ENCODE results near the gene OTOF. TPM values are rescaled to one million over a fixed set of nuclear protein-coding genes. Genes with fewer than 3 reads are reported as not detected.

Gene OTOF
- total and polyA plus RNA-seq, 4 donors, result 0.03 to 0.09 (median 0.08) TPM; not detected in 1

- Histone ChIP-seq H3K4me3 (no peak overlapping the region), H3K9me3 (ENCODE audit: control insufficient read depth in 4 of 4, insufficient read depth in 3 of 4, low read length in 3 of 4) (peaks cover 0 to 2% (median 0%) of the 10 kb centered on the region in 4 donors), H3K27ac (ENCODE audit: low read depth in 1 of 2, low read length in 1 of 2) (no peak overlapping the region), H3K36me3 (ENCODE audit: control insufficient read depth in 4 of 4, insufficient read depth in 4 of 4, low read length in 4 of 4) (no peaks in the 10 kb centered on the region), H3K4me1 (ENCODE audit: control insufficient read depth in 5 of 5, insufficient read depth in 5 of 5, low read length in 5 of 5) (peaks cover 0 to 12% (median 0%) of the 10 kb centered on the region in 5 donors), H3K27me3 (ENCODE audit: control insufficient read depth in 3 of 3, insufficient read depth in 3 of 3, low read length in 2 of 3) (no peaks in the 10 kb centered on the region), H3K9ac (ENCODE audit: insufficient read depth in 1 of 2, low read length in 2 of 2) (no peak overlapping the region)
- 84 to 88% methylated on average over 10 of the region's 10 CpGs for WGBS, 2 donors
- ATAC-seq (ENCODE audit: insufficient read depth, low FRiP score) (no peak), DNase-seq (no peak)
- no peak for TF ChIP-seq CTCF (IDR thresholded peaks at IDR 0.05; ENCODE audit: control extremely low read depth, extremely low read depth)
These were observed 21.3 kb downstream of the OTOF start for GRCh38 chr2:26456440-26457250.

- DNase-seq (peak in 2 of 3 donors; percentile 33 to 48), ATAC-seq (ENCODE audit: insufficient read depth, low FRiP score) (no peak)
- H3K9ac ChIP-seq (ENCODE audit: insufficient read depth in 1 of 2, low read length in 2 of 2), result no peak overlapping the region
- no peaks in the 10 kb centered on the region for H3K27me3 ChIP-seq (ENCODE audit: control insufficient read depth in 3 of 3, insufficient read depth in 3 of 3, low read length in 2 of 3)
- H3K27ac ChIP-seq (ENCODE audit: low read depth in 1 of 2, low read length in 1 of 2), result no peak overlapping the region
- no peak for TF ChIP-seq CTCF (IDR thresholded peaks at IDR 0.05; ENCODE audit: control extremely low read depth, extremely low read depth)
- no peaks in the 10 kb centered on the region for H3K36me3 ChIP-seq (ENCODE audit: control insufficient read depth in 4 of 4, insufficient read depth in 4 of 4, low read length in 4 of 4)
- H3K4me1 ChIP-seq (ENCODE audit: control insufficient read depth in 5 of 5, insufficient read depth in 5 of 5, low read length in 5 of 5), result peaks cover 0 to 12% (median 0%) of the 10 kb centered on the region in 5 donors
- H3K4me3 ChIP-seq, result no peak overlapping the region
- WGBS, 2 donors, result 45 to 62% methylated on average over 17 to 18 of the region's 18 CpGs
- peaks cover 0 to 3% (median 0%) of the 10 kb centered on the region in 4 donors for H3K9me3 ChIP-seq (ENCODE audit: control insufficient read depth in 4 of 4, insufficient read depth in 3 of 4, low read length in 3 of 4)
These were observed 22.1 kb downstream of the OTOF start for GRCh38 chr2:26455670-26456439.

- no peak for ATAC-seq (ENCODE audit: insufficient read depth, low FRiP score)
- DNase-seq, result no peak
- peaks cover 0 to 12% (median 0%) of the 10 kb centered on the region in 5 donors for H3K4me1 ChIP-seq (ENCODE audit: control insufficient read depth in 5 of 5, insufficient read depth in 5 of 5, low read length in 5 of 5)
- TF ChIP-seq CTCF (IDR thresholded peaks at IDR 0.05; ENCODE audit: control extremely low read depth, extremely low read depth), result no peak
- no peak overlapping the region for H3K27ac ChIP-seq (ENCODE audit: low read depth in 1 of 2, low read length in 1 of 2)
- 70 to 78% methylated on average over 11 of the region's 11 CpGs for WGBS, 2 donors
- H3K9me3 ChIP-seq (ENCODE audit: control insufficient read depth in 4 of 4, insufficient read depth in 3 of 4, low read length in 3 of 4), result peaks cover 0 to 3% (median 0%) of the 10 kb centered on the region in 4 donors
- no peaks in the 10 kb centered on the region for H3K36me3 ChIP-seq (ENCODE audit: control insufficient read depth in 4 of 4, insufficient read depth in 4 of 4, low read length in 4 of 4)
- H3K4me3 ChIP-seq, result no peak overlapping the region
- no peaks in the 10 kb centered on the region for H3K27me3 ChIP-seq (ENCODE audit: control insufficient read depth in 3 of 3, insufficient read depth in 3 of 3, low read length in 2 of 3)
- H3K9ac ChIP-seq (ENCODE audit: insufficient read depth in 1 of 2, low read length in 2 of 2), result no peak overlapping the region
These were observed 22.8 kb downstream of the OTOF start for GRCh38 chr2:26455037-26455669.
